Erythroblast (primary cell): ENCODE results near the gene PROSER3.
"Not testable (repeated sequence)": the region's sequence is repeated elsewhere in the genome, so short reads cannot be mapped to it uniquely, and the experiment has no call there.

ENCODE experiments used
- GATA1 ChIP-seq: IDR thresholded peaks from 2 replicates; pipeline ENCODE4 v1.6.1; 2011; ENCODE audit warnings: low read depth, mild to moderate bottlenecking, control low read depth, low read length, moderate library complexity
- POLR2A ChIP-seq: IDR thresholded peaks from 2 replicates; pipeline ENCODE4 v1.6.1; 2011; ENCODE audit warnings: mild to moderate bottlenecking, low read length

DNA sequence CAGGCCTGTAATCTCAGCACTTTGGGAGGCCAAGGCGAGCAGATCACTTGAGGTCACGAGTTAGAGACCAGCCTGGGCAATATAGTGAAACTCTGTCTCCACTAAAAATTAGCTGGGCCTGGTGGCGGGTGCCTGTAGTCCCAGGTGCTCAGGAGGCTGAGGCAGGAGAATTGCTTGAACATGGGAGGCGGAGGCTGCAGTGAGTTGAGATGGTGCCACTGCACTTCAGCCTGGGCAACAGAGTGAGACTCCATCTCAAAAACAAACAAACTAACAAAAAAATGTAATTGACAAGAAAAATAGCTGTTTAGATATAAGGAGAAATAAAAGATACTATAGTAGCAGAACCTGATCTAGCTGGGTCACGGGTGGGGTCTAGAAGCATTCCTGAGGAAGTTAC lies 14.4 kb downstream of the PROSER3 start:
- TF ChIP-seq POLR2A, GATA1: not testable (repeated sequence)
